ENCODE measurements around the gene KRTAP10-11. TPM values are rescaled to one million over a fixed set of nuclear protein-coding genes. Genes with fewer than 3 reads are reported as not detected.
A peak's percentile ranks its signal among the peaks of the same experiment; 100 is the strongest.
"Not testable (repeated sequence)": the region's sequence is repeated elsewhere in the genome, so short reads cannot be mapped to it uniquely, and the experiment has no call there.

KRTAP10-11 gene
- total and polyA plus RNA-seq, 4 donors, result not detected

GRCh38 chr21:44599264-44600029, 46.8 kb upstream of the KRTAP10-11 start:
- Histone ChIP-seq H3K9me3 (ENCODE audit: control insufficient read depth in 4 of 4, low read length in 3 of 4) (peaks cover 0 to 6% (median 4%) of the 10 kb centered on the region in 4 donors), H3K27me3 (ENCODE audit: control insufficient read depth in 4 of 4, insufficient read depth in 4 of 4, low read length in 3 of 4) (no peaks in the 10 kb centered on the region), H3K4me1 (ENCODE audit: control insufficient read depth in 4 of 4, insufficient read depth in 4 of 4, low read length in 3 of 4) (no peaks in the 10 kb centered on the region), H3K4me3 (ENCODE audit: low read depth in 1 of 3, low read length in 3 of 3) (no peak overlapping the region), H3K36me3 (ENCODE audit: control insufficient read depth in 4 of 4, insufficient read depth in 3 of 4, low read depth in 1 of 4, low read length in 3 of 4) (no peaks in the 10 kb centered on the region), H3K27ac (ENCODE audit: low read depth in 1 of 2, low read length in 2 of 2) (no peak overlapping the region), H3K9ac (ENCODE audit: low read depth in 1 of 2, low read length in 2 of 2) (no peak overlapping the region)
- WGBS, result 85% methylated on average over 8 of the region's 8 CpGs
- DNase-seq (ENCODE audit: low spot score), result no peak
- TF ChIP-seq RXRA (IDR thresholded peaks at IDR 0.05) (no peak), FOXA1 (IDR thresholded peaks at IDR 0.05) (no peak), GABPA (IDR thresholded peaks at IDR 0.05 in 1 of 2, conservative IDR thresholded peaks at IDR 0.05 in 1 of 2) (no peak), SP1 (IDR thresholded peaks at IDR 0.05) (no peak), HNF4G (IDR thresholded peaks at IDR 0.05) (no peak), HNF4A (conservative IDR thresholded peaks at IDR 0.05) (no peak)

DNA sequence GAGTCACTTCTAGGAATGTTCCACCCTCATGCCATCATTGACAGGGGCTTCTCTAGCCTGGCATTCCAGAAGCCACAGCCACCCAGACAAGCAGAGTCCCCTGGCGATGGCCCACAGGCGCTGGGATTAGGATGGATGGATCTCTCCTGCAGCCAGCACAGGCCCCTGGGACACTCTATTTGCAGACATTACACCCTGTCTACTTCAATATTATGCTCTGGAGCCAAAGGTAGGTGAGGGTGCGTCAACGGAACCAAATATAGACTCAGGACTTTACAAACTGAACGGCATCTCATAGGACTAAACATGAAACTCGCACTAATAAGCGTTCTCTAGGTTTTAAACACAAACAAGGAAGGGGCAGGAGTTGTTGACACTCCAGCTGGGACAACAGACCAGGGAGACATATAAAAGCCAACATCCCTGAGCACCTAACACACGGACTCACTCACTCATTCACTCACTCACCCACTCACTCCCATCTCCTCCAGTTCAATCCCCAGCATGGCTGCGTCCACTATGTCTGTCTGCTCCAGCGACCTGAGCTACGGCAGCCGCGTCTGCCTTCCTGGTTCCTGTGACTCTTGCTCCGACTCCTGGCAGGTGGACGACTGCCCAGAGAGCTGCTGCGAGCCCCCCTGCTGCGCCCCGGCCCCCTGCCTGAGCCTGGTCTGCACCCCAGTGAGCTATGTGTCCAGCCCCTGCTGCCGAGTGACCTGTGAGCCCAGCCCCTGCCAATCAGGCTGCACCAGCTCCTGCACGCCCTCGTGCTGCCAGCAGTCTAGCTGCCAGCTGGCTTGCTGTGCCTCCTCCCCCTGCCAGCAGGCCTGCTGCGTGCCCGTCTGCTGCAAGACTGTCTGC, 45.9 kb upstream of the KRTAP10-11 start, which contains the start of gene KRTAP10-7:
Gene KRTAP10-7, plus strand, starts transcription at position 480 of the 861 bp plus-strand sequence. Its CDS starts 25 bp downstream, at position 505.
- not testable (repeated sequence) for H3K9me3 ChIP-seq (ENCODE audit: control insufficient read depth in 4 of 4, low read length in 3 of 4); H3K36me3 ChIP-seq (ENCODE audit: control insufficient read depth in 4 of 4, insufficient read depth in 3 of 4, low read depth in 1 of 4, low read length in 3 of 4); H3K4me3 ChIP-seq (ENCODE audit: low read depth in 1 of 3, low read length in 3 of 3); H3K4me1 ChIP-seq (ENCODE audit: control insufficient read depth in 4 of 4, insufficient read depth in 4 of 4, low read length in 3 of 4); H3K9ac ChIP-seq (ENCODE audit: low read depth in 1 of 2, low read length in 2 of 2); H3K27me3 ChIP-seq (ENCODE audit: control insufficient read depth in 4 of 4, insufficient read depth in 4 of 4, low read length in 3 of 4); H3K27ac ChIP-seq (ENCODE audit: low read depth in 1 of 2, low read length in 2 of 2)
- WGBS, result 66% methylated on average over 23 of the region's 23 CpGs
- peak; percentile 4 for DNase-seq (ENCODE audit: low spot score)

DNA sequence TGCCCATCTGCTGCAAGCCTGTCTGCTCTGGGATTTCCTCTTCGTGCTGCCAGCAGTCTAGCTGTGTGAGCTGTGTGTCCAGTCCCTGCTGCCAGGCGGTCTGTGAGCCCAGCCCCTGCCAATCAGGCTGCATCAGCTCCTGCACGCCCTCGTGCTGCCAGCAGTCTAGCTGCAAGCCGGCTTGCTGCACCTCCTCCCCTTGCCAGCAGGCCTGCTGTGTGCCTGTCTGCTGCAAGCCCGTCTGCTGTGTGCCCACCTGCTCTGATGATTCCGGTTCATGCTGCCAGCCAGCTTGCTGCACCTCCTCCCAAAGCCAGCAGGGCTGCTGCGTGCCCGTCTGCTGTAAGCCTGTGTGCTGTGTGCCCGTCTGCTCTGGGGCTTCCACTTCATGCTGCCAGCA, 45.1 kb upstream of the KRTAP10-11 start:
- 72% methylated on average over 10 of the region's 10 CpGs for WGBS
- H3K36me3 ChIP-seq (ENCODE audit: control insufficient read depth in 4 of 4, insufficient read depth in 3 of 4, low read depth in 1 of 4, low read length in 3 of 4); H3K4me1 ChIP-seq (ENCODE audit: control insufficient read depth in 4 of 4, insufficient read depth in 4 of 4, low read length in 3 of 4); H3K27ac ChIP-seq (ENCODE audit: low read depth in 1 of 2, low read length in 2 of 2); H3K4me3 ChIP-seq (ENCODE audit: low read depth in 1 of 3, low read length in 3 of 3); H3K27me3 ChIP-seq (ENCODE audit: control insufficient read depth in 4 of 4, insufficient read depth in 4 of 4, low read length in 3 of 4); H3K9me3 ChIP-seq (ENCODE audit: control insufficient read depth in 4 of 4, low read length in 3 of 4); H3K9ac ChIP-seq (ENCODE audit: low read depth in 1 of 2, low read length in 2 of 2): not testable (repeated sequence)
- DNase-seq (ENCODE audit: low spot score), result peak; percentile 6

DNA sequence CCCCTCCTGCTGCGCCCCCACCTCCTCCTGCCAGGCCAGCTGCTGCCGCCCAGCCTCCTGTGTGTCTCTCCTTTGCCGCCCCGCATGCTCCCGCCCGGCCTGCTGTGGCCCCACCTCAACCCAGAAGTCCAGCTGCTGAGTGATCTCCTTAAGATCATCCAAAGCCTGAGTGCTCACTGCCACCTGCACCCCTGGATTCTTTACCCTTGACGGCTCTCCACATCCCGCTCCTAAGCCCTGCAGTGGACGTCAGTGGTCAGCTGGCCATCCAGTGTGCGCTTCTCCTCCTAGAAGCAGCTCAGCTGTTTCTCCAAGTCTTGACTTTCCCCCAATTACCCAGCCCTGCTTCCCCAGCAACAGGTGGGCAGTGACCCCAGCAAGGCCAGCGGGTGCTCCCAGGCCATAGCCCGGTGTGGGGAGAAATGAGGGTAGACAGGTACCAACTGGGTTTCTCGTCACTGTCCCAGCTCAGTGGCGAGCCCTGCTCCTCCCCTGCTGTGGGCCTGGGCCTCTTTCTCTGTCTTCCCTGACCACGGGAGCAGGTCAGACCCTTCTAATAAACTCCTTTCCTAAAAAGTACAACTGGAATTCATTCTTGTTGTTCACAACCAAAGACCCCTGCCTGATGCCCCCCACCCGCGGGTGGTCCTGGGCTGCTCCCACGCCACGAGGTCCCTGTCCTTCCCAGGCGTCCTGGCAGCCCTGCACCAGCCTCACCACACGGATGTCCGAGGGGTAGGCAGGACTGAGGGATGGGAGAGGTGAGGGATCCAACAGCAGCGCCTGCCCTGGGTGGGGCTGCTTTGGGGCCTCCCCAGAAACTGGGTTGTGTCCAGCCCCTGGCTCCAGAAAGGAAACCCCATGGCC, 44.4 kb upstream of the KRTAP10-11 start:
- no peaks in the 10 kb centered on the region for H3K27me3 ChIP-seq (ENCODE audit: control insufficient read depth in 4 of 4, insufficient read depth in 4 of 4, low read length in 3 of 4)
- DNase-seq (ENCODE audit: low spot score), result peak; percentile 17
- peaks cover 0 to 7% (median 5%) of the 10 kb centered on the region in 4 donors for H3K9me3 ChIP-seq (ENCODE audit: control insufficient read depth in 4 of 4, low read length in 3 of 4)
- WGBS, result 84% methylated on average over 23 of the region's 23 CpGs
- H3K27ac ChIP-seq (ENCODE audit: low read depth in 1 of 2, low read length in 2 of 2), result no peak overlapping the region
- H3K4me1 ChIP-seq (ENCODE audit: control insufficient read depth in 4 of 4, insufficient read depth in 4 of 4, low read length in 3 of 4), result no peaks in the 10 kb centered on the region
- H3K4me3 ChIP-seq (ENCODE audit: low read depth in 1 of 3, low read length in 3 of 3), result no peak overlapping the region
- no peak overlapping the region for H3K9ac ChIP-seq (ENCODE audit: low read depth in 1 of 2, low read length in 2 of 2)
- no peaks in the 10 kb centered on the region for H3K36me3 ChIP-seq (ENCODE audit: control insufficient read depth in 4 of 4, insufficient read depth in 3 of 4, low read depth in 1 of 4, low read length in 3 of 4)
- TF ChIP-seq FOXA2 (IDR thresholded peaks at IDR 0.05) (no peak), SP1 (IDR thresholded peaks at IDR 0.05) (no peak), YY1 (IDR thresholded peaks at IDR 0.05) (no peak), EGR1 (IDR thresholded peaks at IDR 0.05; ENCODE audit: low read depth in 2 of 2) (no peak), GABPA (IDR thresholded peaks at IDR 0.05 in 1 of 2, conservative IDR thresholded peaks at IDR 0.05 in 1 of 2) (no peak)
- TF ChIP-seq, protein P1, sequence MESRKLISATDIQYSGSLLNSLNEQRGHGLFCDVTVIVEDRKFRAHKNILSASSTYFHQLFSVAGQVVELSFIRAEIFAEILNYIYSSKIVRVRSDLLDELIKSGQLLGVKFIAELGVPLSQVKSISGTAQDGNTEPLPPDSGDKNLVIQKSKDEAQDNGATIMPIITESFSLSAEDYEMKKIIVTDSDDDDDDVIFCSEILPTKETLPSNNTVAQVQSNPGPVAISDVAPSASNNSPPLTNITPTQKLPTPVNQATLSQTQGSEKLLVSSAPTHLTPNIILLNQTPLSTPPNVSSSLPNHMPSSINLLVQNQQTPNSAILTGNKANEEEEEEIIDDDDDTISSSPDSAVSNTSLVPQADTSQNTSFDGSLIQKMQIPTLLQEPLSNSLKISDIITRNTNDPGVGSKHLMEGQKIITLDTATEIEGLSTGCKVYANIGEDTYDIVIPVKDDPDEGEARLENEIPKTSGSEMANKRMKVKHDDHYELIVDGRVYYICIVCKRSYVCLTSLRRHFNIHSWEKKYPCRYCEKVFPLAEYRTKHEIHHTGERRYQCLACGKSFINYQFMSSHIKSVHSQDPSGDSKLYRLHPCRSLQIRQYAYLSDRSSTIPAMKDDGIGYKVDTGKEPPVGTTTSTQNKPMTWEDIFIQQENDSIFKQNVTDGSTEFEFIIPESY (IDR thresholded peaks at IDR 0.05), result no peak

Data from liver (tissue), 9 donors.